Suprapubic skin (tissue), 4 donors: ENCODE measurements around the gene RNF217. TPM values are rescaled to one million over a fixed set of nuclear protein-coding genes. Genes with fewer than 3 reads are reported as not detected.

Experiments used
- DNase-seq, 2 donors: peaks; one replicate each; pipeline ENCODE4 v3.0.0-alpha.2; 2019; ENCODE audit warnings: low spot score in 2 of 2
- H3K27ac ChIP-seq: fragments of 200-600 bp; sonication (generic); one replicate; pipeline ENCODE4 v1.5.1; 2019
- H3K27me3 ChIP-seq: fragments of 200-600 bp; sonication (generic); one replicate; pipeline ENCODE4 v1.5.1; 2019
- H3K36me3 ChIP-seq: fragments of 200-600 bp; sonication (generic); one replicate; pipeline ENCODE4 v1.5.1; 2019
- H3K4me1 ChIP-seq: fragments of 200-600 bp; sonication (generic); one replicate; pipeline ENCODE4 v1.5.1; 2019
- H3K4me3 ChIP-seq: fragments of 200-600 bp; sonication (generic); one replicate; pipeline ENCODE4 v1.5.1; 2019; ENCODE audit warnings: mild to moderate bottlenecking
- H3K9me3 ChIP-seq: fragments of 200-600 bp; sonication (generic); one replicate; pipeline ENCODE4 v1.5.1; 2019
- CTCF ChIP-seq, 2 donors: fragments of 200-600 bp in 1 of 2; fragments of 450-650 bp in 1 of 2; sonication (generic) in 1 of 2; IDR thresholded peaks; one replicate each; pipeline ENCODE4 v1.5.1; 2016 to 2019; ENCODE audit warnings: antibody characterized with exemption in 2 of 2, mild to moderate bottlenecking in 1 of 2, moderate library complexity in 1 of 2
- EP300 ChIP-seq: sonication (generic); formaldehyde crosslinking; IDR thresholded peaks from one replicate; pipeline ENCODE4 v1.6.1; 2017; ENCODE audit warnings: antibody characterized with exemption
- POLR2A ChIP-seq, 2 donors: fragments of 450-650 bp; IDR thresholded peaks; one replicate each; pipeline ENCODE4 v1.6.1; 2017; ENCODE audit warnings: antibody characterized with exemption in 2 of 2, mild to moderate bottlenecking in 2 of 2, moderate library complexity in 2 of 2
- POLR2AphosphoS5 ChIP-seq, 3 donors: sonication (generic); formaldehyde crosslinking; IDR thresholded peaks; one replicate each; pipeline ENCODE4 v1.6.1; 2017; ENCODE audit warnings: antibody characterized with exemption in 3 of 3
- WGBS: methylation state at CpG from one replicate; pipeline ENCODE4 v1.1.5; 2018; 5-methylcytosine and 5-hydroxymethylcytosine counted together
- total RNA-seq, 4 donors: library from RNA; depleted of rRNA; stranded (reverse); fragments of >200 nt; gene quantifications; one replicate each; pipeline ENCODE4 v1.1.0, GENCODE V29; 2016

The RNF217 gene
- total RNA-seq, 4 donors from 2014 or later: 32.3 to 55.1 (median 43.3) TPM

GRCh38 chr6:125100074-125100652, 137.9 kb downstream of the RNF217 start:
- H3K4me3 ChIP-seq: peak overlapping the region; percentile 59
- TF ChIP-seq POLR2AphosphoS5 (IDR thresholded peaks at IDR 0.05): no peak
- TF ChIP-seq EP300: no peak
- TF ChIP-seq CTCF (IDR thresholded peaks at IDR 0.05): no peak
- TF ChIP-seq POLR2A (IDR thresholded peaks at IDR 0.05): no peak
- no peaks in the 10 kb centered on the region for H3K9me3 ChIP-seq
- H3K27ac ChIP-seq: no peak overlapping the region
- no peaks in the 10 kb centered on the region for H3K27me3 ChIP-seq
- H3K4me1 ChIP-seq: peaks cover 21% of the 10 kb centered on the region
- H3K36me3 ChIP-seq: no peaks in the 10 kb centered on the region
- DNase-seq: no peak
- 87% methylated on average over 10 of the region's 10 CpGs for WGBS

GRCh38 chr6:125101128-125101527, 138.9 kb downstream of the RNF217 start:
- Histone ChIP-seq H3K9me3 (no peaks in the 10 kb centered on the region), H3K36me3 (no peaks in the 10 kb centered on the region), H3K4me1 (peaks cover 21% of the 10 kb centered on the region), H3K4me3 (no peak overlapping the region), H3K27ac (no peak overlapping the region), H3K27me3 (no peaks in the 10 kb centered on the region)
- no peak for TF ChIP-seq POLR2AphosphoS5 (IDR thresholded peaks at IDR 0.05)
- TF ChIP-seq EP300: no peak
- TF ChIP-seq POLR2A (IDR thresholded peaks at IDR 0.05): no peak
- no peak for TF ChIP-seq CTCF (IDR thresholded peaks at IDR 0.05)
- 47% methylated on average over 1 of the region's 1 CpG for WGBS
- DNase-seq: no peak

GRCh38 chr6:125101631-125102030, 139.4 kb downstream of the RNF217 start:
- no peak overlapping the region for H3K27ac ChIP-seq
- TF ChIP-seq POLR2A (IDR thresholded peaks at IDR 0.05) (no peak), POLR2AphosphoS5 (IDR thresholded peaks at IDR 0.05) (no peak), CTCF (IDR thresholded peaks at IDR 0.05) (no peak)

GRCh38 chr6:125102411-125102810, 140.2 kb downstream of the RNF217 start:
- Histone ChIP-seq H3K4me1 (peaks cover 21% of the 10 kb centered on the region), H3K9me3 (no peaks in the 10 kb centered on the region), H3K27me3 (no peaks in the 10 kb centered on the region), H3K36me3 (no peaks in the 10 kb centered on the region), H3K4me3 (no peak overlapping the region), H3K27ac (no peak overlapping the region)
- WGBS: 68% methylated on average over 3 of the region's 3 CpGs
- no peak for TF ChIP-seq POLR2A (IDR thresholded peaks at IDR 0.05)
- TF ChIP-seq POLR2AphosphoS5 (IDR thresholded peaks at IDR 0.05): no peak
- no peak for TF ChIP-seq CTCF (IDR thresholded peaks at IDR 0.05)
- TF ChIP-seq EP300: no peak
- DNase-seq: no peak

More at GRCh38 chr6:125101631-125102030, 139.4 kb downstream of the RNF217 start:
- no peak for DNase-seq
- Histone ChIP-seq H3K4me1 (peaks cover 21% of the 10 kb centered on the region), H3K27me3 (no peaks in the 10 kb centered on the region), H3K36me3 (no peaks in the 10 kb centered on the region), H3K4me3 (no peak overlapping the region), H3K9me3 (no peaks in the 10 kb centered on the region)
- WGBS: 90% methylated on average over 2 of the region's 2 CpGs

- no peak overlapping the region for H3K27ac ChIP-seq
- no peaks in the 10 kb centered on the region for H3K9me3 ChIP-seq
- 80% methylated on average over 2 of the region's 2 CpGs for WGBS
- DNase-seq: no peak
- peaks cover 21% of the 10 kb centered on the region for H3K4me1 ChIP-seq
- no peaks in the 10 kb centered on the region for H3K36me3 ChIP-seq
- TF ChIP-seq POLR2A (IDR thresholded peaks at IDR 0.05) (no peak), POLR2AphosphoS5 (IDR thresholded peaks at IDR 0.05) (no peak), EP300 (no peak), CTCF (IDR thresholded peaks at IDR 0.05) (no peak)
- H3K4me3 ChIP-seq: no peak overlapping the region
- no peaks in the 10 kb centered on the region for H3K27me3 ChIP-seq
Measured at GRCh38 chr6:125102891-125103290, 140.7 kb downstream of the RNF217 start.
